ENCODE data around the gene FEN1. TPM values are rescaled to one million over a fixed set of nuclear protein-coding genes. Genes with fewer than 3 reads are reported as not detected.

The FEN1 gene
- total and polyA plus RNA-seq, 2 of the 13 experiments (the other 11 are each of a cell fraction or from before 2014, with no cell fraction given): 12.4 to 102 TPM

DNA sequence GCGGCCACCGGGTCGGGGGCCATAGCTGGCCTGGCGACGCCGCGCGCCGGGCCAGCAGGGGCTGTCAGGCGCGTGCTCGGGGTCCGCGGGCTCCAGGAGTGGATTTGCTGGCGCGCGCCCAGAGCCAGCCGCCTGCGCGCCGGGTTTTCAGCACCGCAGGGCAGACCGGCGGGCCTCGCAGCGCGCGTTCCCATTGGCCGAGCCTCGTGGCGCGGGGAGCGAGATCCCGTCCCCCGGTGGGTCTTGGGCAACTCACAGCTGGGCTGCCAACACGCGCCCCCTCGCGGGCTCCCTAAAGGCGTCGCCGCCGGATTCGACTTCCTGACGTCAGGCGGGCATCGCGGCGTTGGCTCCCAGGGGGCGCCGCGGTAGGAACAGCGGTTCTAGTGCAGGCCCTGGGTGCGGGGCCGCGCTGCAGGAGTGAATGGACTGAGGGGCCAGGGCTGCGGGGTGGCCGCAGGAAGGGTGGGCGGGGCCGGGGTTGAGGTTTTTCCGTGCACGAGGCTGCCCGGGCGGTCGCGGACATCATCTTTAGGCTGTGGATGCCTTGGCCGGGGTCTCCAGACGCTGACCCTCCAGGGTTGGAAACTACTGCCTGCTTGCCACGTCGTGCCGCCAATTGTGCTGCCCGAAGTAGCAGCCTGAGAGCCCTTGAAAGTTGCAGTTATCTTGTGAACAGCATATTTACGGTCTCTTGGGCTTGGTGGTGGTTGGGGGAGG lies 24.2 kb downstream of the FEN1 start, which contains the start of gene FADS1 (continued):
- TF ChIP-seq, protein P1, sequence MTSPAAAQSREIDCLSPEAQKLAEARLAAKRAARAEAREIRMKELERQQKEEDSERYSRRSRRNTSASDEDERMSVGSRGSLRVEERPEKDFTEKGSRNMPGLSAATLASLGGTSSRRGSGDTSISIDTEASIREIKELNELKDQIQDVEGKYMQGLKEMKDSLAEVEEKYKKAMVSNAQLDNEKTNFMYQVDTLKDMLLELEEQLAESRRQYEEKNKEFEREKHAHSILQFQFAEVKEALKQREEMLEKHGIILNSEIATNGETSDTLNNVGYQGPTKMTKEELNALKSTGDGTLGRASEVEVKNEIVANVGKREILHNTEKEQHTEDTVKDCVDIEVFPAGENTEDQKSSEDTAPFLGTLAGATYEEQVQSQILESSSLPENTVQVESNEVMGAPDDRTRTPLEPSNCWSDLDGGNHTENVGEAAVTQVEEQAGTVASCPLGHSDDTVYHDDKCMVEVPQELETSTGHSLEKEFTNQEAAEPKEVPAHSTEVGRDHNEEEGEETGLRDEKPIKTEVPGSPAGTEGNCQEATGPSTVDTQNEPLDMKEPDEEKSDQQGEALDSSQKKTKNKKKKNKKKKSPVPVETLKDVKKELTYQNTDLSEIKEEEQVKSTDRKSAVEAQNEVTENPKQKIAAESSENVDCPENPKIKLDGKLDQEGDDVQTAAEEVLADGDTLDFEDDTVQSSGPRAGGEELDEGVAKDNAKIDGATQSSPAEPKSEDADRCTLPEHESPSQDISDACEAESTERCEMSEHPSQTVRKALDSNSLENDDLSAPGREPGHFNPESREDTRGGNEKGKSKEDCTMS (CRISPR knock-in tag; conservative IDR thresholded peaks at IDR 0.05): no peak
- 0 out of 2 replicates have a peak, but pooled peaks have one; percentile 33 for TF ChIP-seq HMGXB3 (CRISPR knock-in tag; IDR thresholded peaks at IDR 0.05; ENCODE audit: borderline replicate concordance)
- peak; percentile 98 for TF ChIP-seq ZSCAN31 (CRISPR knock-in tag; IDR thresholded peaks at IDR 0.05; ENCODE audit: low read depth)
- TF ChIP-seq CEBPG (CRISPR knock-in tag; IDR thresholded peaks at IDR 0.05): peak; percentile 94
- 0 out of 2 replicates have a peak, but pooled peaks have one; percentile 30 for TF ChIP-seq RARA (CRISPR knock-in tag; IDR thresholded peaks at IDR 0.05)
- TF ChIP-seq, protein P2, sequence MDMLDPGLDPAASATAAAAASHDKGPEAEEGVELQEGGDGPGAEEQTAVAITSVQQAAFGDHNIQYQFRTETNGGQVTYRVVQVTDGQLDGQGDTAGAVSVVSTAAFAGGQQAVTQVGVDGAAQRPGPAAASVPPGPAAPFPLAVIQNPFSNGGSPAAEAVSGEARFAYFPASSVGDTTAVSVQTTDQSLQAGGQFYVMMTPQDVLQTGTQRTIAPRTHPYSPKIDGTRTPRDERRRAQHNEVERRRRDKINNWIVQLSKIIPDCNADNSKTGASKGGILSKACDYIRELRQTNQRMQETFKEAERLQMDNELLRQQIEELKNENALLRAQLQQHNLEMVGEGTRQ (IDR thresholded peaks at IDR 0.05; ENCODE audit: low read depth, low read length): no peak
- TF ChIP-seq, protein P2 (CRISPR knock-in tag; IDR thresholded peaks at IDR 0.05; ENCODE audit: borderline replicate concordance): no peak; the same call in 1 of the 2 replicates
- no peak for TF ChIP-seq FOXP1 (IDR thresholded peaks at IDR 0.05)
- no peak for TF ChIP-seq FOXP1 (CRISPR knock-in tag; IDR thresholded peaks at IDR 0.05)
- no peak for TF ChIP-seq HNF4G (IDR thresholded peaks at IDR 0.05; ENCODE audit: borderline replicate concordance, low read depth, low read length)
- TF ChIP-seq HNF4G (CRISPR knock-in tag; IDR thresholded peaks at IDR 0.05; ENCODE audit: borderline replicate concordance, low read depth): 0 out of 2 replicates have a peak, but pooled peaks have one; percentile 45
- peak; percentile 87 for TF ChIP-seq UBTF (CRISPR knock-in tag; IDR thresholded peaks at IDR 0.05)
- TF ChIP-seq ZNF556 (CRISPR knock-in tag; IDR thresholded peaks at IDR 0.05; ENCODE audit: borderline replicate concordance): peak; percentile 94; the same call in 1 of the 2 replicates
- TF ChIP-seq ZNF761 (CRISPR knock-in tag; conservative IDR thresholded peaks at IDR 0.05): peak; percentile 98
- peak; percentile 32; the same call in 1 of the 2 replicates for TF ChIP-seq RFX5 (IDR thresholded peaks at IDR 0.05; ENCODE audit: low read depth, low read length)
- peak; percentile 50; the same call in 1 of the 2 replicates for TF ChIP-seq KDM3A (CRISPR knock-in tag; IDR thresholded peaks at IDR 0.05; ENCODE audit: low read depth)
- 0 out of 2 replicates have a peak, but pooled peaks have one; percentile 58 for TF ChIP-seq WIZ (CRISPR knock-in tag; IDR thresholded peaks at IDR 0.05)
- no peak for TF ChIP-seq MAFK (conservative IDR thresholded peaks at IDR 0.05 in 1 of 2, IDR thresholded peaks at IDR 0.05 in 1 of 2; ENCODE audit: low read length in 2 of 2)
